GM13977 (cell line): ENCODE measurements around the gene ALDH1L1.
"Not testable (repeated sequence)": the region's sequence is repeated elsewhere in the genome, so short reads cannot be mapped to it uniquely, and the experiment has no call there.

ENCODE experiments used
- DNase-seq: peaks from one replicate; pipeline ENCODE4 v3.0.0; 2012; ENCODE audit warnings: low spot score
- CTCF ChIP-seq: IDR thresholded peaks from 2 replicates; pipeline ENCODE4 v1.5.1; 2012; ENCODE audit warnings: mild to moderate bottlenecking, control low read depth; ENCODE audit not compliant: insufficient read depth; ENCODE audit errors: extremely low read depth, missing control alignments
- in situ Hi-C: fragments of 300-500 bp; cut with MboI; formaldehyde crosslinking; loops from one replicate; pipeline ENCODE4 v1.12.0; 2022; ENCODE audit warnings: low sequenced_read_pairs, low pct_unique_long_range_greater_than_20kb, mixed read lengths, inconsistent platforms; ENCODE audit not compliant: unreplicated experiment

ALDH1L1 gene

GRCh38 chr3:126070146-126070545 lies 110.2 kb downstream of the ALDH1L1 start:
- in situ Hi-C loops: no loop called here
- no peak for DNase-seq
- TF ChIP-seq CTCF: no peak

DNA sequence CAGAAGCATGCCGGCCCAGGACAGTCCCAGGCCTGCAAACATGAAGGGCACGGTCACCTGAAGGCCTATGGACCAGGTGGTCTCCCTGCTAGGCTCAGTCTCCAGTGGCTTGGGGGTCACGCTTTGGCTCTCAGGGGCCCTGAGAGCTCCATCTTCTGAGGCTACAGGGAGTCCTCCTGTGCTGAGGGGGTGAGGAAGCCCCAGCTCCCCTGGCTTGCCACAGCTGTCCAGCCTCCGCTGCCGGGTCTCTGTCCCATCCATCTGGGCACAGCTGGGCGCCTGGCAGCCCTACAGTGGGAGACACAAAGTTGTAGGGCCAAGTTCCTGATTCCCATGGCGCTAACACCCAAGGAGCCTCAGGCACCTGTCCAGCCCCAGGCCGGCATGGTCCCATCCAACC lies 112.4 kb downstream of the ALDH1L1 start:
- TF ChIP-seq CTCF: no peak
- in situ Hi-C loops: no loop called here
- DNase-seq: no peak

- DNase-seq, in situ Hi-C loops: not testable (repeated sequence)
Observed at GRCh38 chr3:126066676-126067075, 113.7 kb downstream of the ALDH1L1 start.

DNA sequence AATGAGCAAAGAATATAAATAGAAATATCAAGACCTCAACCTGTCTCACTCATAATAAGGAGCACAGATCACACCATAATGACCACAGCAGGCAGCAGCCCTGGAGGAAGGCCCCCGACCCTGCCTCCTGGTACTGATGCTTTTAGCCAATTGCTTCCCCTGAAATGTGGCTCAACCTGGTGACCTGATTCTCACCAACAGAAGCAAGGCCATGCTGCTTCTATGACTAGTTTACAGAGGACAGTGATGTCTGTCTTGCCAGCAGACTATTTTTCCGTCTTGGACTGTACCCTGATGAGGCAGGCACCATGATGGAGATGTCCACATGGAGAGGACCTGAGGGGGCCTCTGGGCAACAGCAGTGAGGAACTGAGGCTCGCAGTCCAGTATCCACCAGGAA lies 114.5 kb downstream of the ALDH1L1 start:
- TF ChIP-seq CTCF: no peak
- DNase-seq: no peak
- in situ Hi-C loops: no loop called here

DNA sequence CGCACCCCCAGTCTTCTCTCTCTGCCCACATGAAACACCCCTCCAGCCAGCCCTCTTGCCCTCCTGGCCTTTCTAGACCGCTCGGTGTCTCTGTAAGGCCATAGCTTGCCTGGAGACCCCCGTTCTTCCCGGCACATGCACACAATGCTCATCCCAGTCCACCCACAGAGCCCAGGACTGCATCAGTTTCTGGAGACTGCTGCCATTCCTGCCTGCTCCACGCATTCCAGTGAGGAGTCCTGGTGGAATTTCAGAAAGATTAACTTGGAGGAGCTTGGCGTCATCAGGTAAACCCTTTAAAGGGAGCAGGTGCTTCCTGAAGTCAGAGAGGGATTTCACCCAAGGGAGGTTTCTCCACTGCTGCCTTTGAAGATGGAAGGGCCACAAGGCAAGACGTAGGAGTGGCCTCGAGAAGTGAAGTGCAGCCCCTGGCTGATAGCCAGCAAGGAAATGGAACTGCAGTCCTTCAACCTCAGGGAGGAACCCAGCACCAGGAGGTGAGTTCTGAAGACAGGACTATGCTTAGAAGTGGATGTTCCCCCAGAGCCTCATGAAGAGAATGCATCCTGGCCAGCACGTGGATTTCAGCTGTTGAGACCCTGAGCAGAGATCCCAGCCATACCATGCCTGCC lies 115.6 kb downstream of the ALDH1L1 start:
- in situ Hi-C loops: no loop called here
- TF ChIP-seq CTCF: no peak
- DNase-seq: no peak

DNA sequence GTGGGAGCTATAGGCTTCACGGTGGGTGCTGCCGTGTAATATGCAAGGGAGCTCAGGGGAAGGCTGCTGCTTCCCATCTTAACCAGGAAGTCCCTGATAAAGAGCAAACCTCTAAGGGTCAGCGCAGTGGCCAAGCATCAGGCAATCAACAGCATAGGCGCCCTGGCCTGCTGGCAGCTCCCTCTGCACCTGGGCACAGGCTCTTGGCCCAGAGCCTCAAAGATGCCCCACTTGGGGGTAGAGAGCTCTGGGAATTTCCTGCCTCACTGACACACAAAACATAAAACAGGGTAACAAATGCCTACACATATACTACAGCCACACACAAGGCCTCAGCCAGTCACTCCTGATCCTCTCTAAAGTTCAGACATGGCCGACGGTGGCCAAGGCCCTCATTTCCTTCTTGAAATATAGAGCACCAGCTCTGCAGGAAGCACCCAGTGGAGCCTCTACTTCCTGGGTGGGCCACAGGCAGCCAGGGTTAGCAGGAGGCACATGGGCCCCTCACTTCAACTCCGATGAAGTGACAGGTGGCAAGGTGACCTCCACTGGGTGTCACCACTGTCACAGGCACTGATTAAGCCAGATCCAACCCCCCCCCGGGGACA lies 116.9 kb downstream of the ALDH1L1 start:
- no peak for DNase-seq
- in situ Hi-C loops: no loop called here
- no peak for TF ChIP-seq CTCF

DNA sequence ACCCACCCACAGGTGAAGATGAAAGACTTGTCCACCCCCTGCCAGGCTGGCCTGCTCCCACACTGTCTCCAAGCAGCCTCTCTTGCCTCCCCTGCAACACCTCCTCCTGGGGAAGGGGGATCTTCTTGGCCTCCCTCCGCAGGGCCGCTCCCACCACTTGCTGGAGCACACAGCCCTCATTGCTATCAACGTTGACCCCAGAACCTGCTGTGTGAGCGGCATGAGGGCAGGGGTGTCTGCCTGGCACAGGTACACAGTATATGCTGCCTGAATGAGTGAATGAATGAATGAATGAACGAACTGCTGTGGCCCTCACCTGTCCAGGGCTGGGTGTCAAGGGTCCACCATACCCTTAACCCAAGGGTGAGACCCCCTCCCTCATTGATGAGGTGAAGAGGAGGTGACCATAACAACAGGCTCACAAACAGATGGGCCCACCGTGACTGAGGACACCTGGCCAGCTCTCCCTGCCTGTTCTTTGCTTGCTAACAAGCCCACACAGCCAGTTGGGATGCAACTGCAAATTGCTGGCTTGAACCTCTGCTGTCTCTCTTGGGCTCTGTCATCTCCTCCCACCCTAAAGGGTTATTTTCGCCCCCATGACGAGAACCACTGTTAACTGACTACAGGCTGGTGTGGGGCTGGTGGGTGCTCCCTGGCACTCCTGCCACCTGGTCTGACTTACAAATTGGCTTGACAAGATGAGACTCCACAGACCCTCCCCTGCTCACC lies 118.9 kb downstream of the ALDH1L1 start:
- no peak for DNase-seq
- TF ChIP-seq CTCF: no peak
- in situ Hi-C loops: no loop called here
